Fibroblast of skin of left quadriceps (primary cell): ENCODE data around the gene ANO2.

Experiments used
- DNase-seq, 2 experiments: peaks; one replicate each; pipeline ENCODE4 v3.0.0-alpha.2; 2013; ENCODE audit warnings: low read depth in 2 of 2

The ANO2 gene

DNA sequence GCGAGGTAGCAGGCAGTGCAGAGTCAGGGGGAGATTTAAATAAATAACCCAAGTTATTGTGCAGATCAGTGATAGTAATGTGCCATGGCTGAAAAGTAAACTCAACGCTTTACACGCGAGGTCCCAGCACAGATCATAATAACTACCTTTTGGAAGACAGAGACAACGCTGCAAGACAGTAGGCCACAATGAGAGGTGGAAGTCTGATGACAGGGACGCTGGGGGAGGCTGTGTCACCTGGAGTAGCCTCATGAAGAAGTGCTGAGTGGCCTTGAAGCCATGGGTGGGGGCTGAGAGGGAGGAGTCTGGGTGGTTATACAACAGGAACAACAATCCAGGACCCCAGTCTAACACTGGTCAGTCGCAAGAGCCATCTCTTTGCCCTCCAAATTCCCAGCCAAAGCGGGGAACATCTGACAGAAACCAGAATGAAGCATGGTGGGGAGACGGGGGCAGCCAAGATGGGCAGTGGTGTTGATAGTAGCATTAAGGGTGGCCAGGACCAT is 28.2 kb downstream of the ANO2 start:
- no peak for DNase-seq

GRCh38 chr12:5915511-5915910 is 29.5 kb downstream of the ANO2 start:
- DNase-seq = no peak

GRCh38 chr12:5914387-5915149 is 30.5 kb downstream of the ANO2 start:
- no peak for DNase-seq

DNA sequence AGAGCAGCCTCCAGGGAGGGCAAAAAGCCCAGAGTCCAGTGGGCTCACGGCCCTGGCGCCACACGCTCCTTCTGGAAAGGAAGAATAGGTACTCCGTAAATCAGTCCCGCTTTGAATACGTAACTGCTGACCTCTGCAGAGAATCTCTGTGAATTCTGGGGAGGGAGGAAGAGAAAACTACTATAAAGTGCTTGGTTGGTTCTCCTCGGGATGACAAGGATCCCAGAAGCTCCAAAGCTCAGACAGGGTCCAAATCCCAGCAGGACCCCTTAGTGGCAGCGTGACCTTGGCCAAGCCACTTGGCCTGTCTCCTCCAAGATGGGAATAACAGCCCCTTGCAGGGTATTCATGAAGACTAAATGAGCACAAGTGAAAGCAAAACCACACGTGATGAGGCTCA is 31.7 kb downstream of the ANO2 start:
- DNase-seq = no peak

GRCh38 chr12:5912437-5913334 is 32.4 kb downstream of the ANO2 start:
- no peak for DNase-seq

GRCh38 chr12:5912011-5912410 is 33.0 kb downstream of the ANO2 start:
- no peak for DNase-seq

DNA sequence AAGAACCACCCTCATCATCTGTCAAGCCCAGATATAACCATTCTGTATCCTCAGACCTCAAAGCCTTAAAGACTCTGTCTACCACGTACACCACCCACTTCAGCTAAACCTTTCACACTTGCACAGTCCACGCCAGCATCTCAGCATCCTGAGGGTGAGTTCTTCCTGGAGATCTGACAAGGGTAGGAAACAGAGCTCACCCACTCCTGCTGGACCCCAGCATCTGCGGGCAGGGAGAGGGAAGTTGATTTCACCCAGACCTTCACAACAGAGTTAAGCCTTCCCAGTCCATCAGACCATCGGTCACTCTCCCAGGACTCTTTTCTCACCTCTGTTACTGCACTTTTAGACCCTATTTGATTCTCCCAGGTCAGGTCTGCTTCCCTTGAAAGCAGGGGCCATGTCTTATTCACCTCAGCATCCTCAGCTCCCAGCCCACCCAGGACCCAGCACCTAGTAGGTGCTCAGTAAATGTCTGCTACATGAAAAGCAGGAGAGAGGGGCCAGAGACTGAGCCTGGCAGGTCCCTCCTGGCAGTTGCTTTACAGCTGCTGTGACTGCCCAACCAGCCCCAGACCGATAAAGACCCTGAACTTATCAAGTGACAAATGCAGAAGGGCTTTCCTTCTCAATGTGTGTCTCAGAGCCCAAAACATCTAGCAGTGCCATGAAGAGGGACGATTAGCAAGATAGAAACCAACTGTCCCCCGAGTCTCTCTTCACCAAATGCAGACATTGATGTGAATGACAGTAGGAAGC is 34.1 kb downstream of the ANO2 start:
- no peak for DNase-seq

DNA sequence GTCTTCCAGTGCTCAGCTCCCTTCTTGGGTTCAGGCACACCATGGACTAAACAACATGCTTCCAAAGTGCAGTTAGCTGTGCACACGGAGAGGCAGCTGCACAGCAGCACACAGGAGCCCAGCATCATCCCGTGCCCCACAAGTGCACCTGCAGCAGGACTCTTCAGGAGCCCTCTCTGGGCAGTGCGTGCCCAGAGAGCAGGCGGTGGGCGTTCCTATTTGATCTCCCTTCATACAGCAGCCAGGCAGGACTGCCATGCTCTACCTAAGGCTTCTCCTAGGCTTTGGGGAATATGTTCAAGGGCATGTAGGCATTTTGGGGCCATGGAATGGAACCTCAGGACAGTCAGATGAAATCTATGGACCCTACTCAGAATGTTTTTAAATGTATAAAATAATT is 35.5 kb downstream of the ANO2 start:
- no peak for DNase-seq

DNA sequence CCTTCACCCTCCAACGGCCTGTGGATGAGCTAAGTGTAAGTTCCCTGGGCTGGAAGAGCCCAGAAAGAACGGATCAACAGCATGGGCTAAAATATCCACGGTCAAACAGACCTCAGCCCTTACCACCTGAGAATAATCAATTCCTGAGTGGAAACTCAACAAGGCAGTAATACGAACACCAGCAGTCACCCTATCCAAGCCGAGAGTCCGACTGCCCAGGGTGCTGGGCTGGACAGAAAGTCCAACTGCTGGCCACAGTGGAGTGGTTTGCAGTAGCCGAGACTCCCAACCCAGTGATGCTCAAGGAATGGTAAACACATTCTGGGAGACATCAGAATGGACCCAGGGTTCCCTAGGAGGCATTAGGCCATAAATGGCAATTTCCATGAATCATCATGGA is 36.8 kb downstream of the ANO2 start:
- DNase-seq = no peak

- no peak for DNase-seq
Measured at GRCh38 chr12:5907807-5908206, 37.3 kb downstream of the ANO2 start.

GRCh38 chr12:5905757-5906156 is 39.3 kb downstream of the ANO2 start:
- no peak for DNase-seq

DNA sequence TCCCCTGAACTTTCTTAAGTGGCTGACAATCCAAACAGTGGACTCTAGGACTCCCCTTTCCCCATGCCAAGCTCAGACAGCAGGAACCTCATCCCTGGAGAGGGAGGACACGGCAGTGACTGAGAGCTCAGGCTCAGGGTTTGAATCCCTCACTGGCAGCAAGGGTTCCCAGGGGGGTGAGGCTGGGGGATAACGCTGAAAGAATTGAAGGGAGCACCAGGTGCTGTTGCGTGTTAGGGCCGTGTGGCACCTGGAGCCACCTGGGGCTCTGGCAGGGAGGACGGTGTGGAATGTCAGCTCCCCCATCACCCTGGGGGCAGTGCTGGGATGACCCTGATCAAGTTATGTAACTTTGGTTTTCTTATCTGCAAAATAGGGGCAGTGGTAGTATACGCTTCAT is 40.1 kb downstream of the ANO2 start:
- DNase-seq = no peak

- no peak for DNase-seq
Measured at GRCh38 chr12:5904441-5904840, 40.6 kb downstream of the ANO2 start.

DNA sequence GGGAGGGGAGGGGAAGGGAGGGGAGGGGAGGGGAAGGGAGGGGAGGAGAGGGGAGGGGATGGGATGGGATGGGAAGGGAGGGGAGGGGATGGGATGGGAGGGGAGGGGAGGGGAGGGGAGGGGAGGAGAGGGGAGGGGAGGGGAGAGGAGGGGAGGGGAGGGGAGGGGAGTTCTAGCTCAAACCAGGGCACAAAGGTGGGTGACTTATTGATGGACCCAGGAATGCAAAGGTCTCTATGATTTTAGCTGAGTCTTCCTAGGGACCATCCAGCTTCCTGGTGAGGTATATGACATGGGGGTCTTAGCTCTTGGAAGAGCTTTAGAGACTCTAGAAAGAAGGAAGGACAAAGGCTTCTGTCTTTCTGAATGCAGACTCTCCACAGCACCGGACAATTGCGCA is 42.3 kb downstream of the ANO2 start:
- no peak for DNase-seq

DNA sequence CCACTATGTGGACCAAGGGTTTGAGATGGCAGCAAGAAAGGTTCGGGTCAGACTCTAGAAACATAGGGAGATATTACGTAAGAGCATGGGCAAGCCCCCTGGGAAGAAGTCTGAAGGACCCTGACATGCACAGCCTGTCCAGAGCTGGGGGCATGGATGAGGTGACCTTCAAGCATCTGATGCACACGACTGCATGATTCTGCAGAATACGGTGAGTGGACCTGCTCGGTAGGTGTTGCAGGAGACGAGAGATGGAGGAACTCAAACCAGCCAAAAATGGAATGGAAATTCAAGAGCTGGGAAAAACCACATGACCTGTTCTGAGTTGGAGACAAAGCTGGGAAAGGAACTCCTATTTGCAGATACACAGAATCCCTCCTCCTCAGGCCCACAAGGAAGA is 43.6 kb downstream of the ANO2 start:
- DNase-seq = no peak

DNA sequence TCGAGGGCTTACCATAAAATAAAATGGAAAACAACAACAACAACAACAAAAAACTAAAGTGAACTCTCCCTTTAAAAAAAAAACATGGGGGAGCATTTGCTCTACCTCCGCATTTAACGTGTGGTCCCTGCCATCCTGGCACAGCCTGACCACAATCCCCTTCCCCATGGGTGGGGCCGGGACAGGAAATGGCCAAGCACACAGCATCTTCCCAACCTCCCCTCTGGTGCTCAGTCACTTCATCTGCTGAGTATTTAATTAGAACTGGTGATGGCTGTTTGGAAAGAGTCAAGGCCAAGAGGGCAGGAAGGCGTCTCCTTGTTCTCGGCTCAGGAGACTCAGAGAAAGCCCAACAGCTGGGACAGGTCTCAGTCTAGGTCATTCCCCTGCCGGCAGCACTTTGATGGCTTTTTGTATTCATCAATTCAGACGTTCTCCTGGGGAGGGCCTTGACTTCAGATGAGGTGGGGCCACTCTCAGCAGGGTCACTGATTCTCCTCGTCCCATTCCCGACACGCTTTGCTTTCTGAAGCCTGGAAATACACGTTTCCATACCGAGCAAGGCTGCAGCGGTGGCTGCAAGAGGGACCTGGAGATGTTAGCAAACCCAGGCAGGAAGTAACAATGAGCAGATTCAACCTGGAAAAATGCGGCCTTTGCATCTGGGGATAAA is 44.4 kb downstream of the ANO2 start:
- DNase-seq = no peak

DNA sequence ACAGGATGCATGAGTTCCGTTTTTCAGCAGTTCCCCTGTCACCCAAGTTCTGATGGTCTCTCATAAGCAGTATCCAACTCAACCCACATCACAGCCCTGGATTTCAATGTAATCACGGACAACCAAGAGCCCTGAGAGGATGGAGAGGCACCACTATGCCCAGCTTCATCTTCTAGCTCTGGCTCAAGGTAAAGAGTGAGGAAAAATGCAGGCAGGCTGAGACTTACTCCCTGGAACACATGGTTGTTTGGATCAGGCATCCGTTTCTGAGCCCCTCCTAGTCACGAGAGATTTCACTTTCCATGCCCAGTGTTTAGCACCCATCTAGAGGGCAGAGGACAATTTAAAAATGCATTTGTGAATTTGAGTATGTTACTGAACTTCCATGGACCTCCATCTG is 45.0 kb downstream of the ANO2 start:
- DNase-seq = no peak

- DNase-seq = no peak
Measured at GRCh38 chr12:5899675-5900074, 45.4 kb downstream of the ANO2 start.

GRCh38 chr12:5898874-5899273 is 46.2 kb downstream of the ANO2 start:
- DNase-seq = no peak

DNA sequence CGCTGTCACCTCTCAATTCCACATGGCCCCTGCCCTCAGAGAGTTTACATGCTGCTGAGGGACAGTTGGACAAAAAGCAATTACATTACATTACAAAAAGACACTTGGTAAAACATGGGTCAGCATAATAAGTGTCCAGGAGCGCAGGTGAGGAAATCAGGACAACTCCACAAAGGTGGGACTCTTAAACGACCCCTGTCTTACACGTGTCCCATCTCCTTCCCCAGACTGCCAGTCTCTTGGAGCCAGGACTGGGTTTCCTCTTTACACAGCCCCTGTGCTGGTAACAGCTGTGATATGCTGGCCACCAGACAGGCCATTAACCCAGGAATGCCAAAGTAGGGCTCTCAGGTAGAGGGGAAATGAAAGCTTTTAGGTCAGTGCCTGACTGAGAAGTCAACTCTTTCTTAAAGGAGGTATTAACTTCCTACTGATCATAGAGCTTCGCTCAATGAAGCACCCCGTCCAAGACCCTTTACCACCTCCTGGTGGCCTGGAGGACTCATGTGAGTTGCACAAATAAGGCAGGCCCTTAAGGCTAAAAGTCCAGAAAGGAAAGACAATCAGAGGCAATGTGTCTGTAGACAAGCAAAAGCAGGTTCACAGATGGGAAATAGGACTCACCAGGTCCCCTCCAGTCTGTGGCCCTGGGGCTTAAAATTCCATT is 55.5 kb downstream of the ANO2 start:
- DNase-seq = no peak

DNA sequence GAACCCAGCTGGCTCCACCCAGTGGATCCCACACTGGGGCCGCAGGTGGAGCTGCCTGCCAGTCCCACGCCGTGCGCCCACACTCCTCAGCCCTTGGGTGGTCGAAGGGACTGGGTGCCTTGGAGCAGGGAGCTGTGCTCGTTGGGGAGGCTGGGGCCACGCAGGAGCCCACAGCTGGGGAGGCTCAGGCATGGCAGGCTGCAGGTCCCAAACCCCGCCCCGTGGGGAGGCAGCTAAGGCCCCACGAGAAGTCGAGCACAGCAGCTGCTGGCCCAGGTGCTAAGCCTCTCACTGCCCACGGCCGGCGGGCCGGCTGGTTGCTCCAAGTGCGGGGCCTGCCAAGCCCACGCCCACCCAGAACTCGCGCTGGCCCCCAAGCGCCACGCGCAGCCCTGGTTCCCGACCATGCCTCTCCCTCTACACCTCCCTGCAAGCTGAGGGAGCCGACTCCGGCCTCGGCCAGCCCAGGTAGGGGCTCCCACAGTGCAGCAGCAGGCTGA is 56.2 kb downstream of the ANO2 start:
- DNase-seq = no peak
